HepG2 (cell line): ENCODE results near the gene KCTD5.

Experiments used
- NFYB ChIP-seq: sonication (generic); formaldehyde crosslinking; IDR thresholded peaks from 2 replicates; pipeline ENCODE4 v1.4.0; 2020; ENCODE audit warnings: missing genetic modification reagents
- PCBP1 ChIP-seq: fragments of 200-400 bp; formaldehyde crosslinking; IDR thresholded peaks from 2 replicates; pipeline ENCODE4 v1.6.1; 2017; ENCODE audit warnings: mild to moderate bottlenecking, low read depth, low read length, borderline replicate concordance
- POLR2A ChIP-seq, 2 experiments: IDR thresholded peaks; 2 replicates each; pipeline ENCODE4 v1.6.1; 2011; ENCODE audit warnings: low read depth in 2 of 2, low read length in 2 of 2, mild to moderate bottlenecking in 1 of 2, moderate library complexity in 1 of 2; ENCODE audit not compliant: insufficient read depth in 1 of 2
- ZNF460 ChIP-seq: sonication (generic); formaldehyde crosslinking; IDR thresholded peaks from 2 replicates; pipeline ENCODE4 v1.5.1; 2020; ENCODE audit warnings: missing genetic modification reagents, mild to moderate bottlenecking, borderline replicate concordance
- TF ChIP-seq, protein P1 (sequence below): sonication (generic); formaldehyde crosslinking; IDR thresholded peaks from 2 replicates; pipeline ENCODE4 v1.5.0; 2020; ENCODE audit warnings: missing genetic modification reagents
- TF ChIP-seq, protein P2 (sequence below): sonication (generic); formaldehyde crosslinking; IDR thresholded peaks from 2 replicates; pipeline ENCODE4 v1.4.0; 2020; ENCODE audit warnings: low read depth, mild to moderate bottlenecking, missing genetic modification reagents
- TF ChIP-seq, protein P3 (sequence below): sonication (generic); formaldehyde crosslinking; IDR thresholded peaks from 2 replicates; pipeline ENCODE4 v1.5.0; 2020; ENCODE audit warnings: mild to moderate bottlenecking, missing genetic modification reagents, moderate library complexity
- TF ChIP-seq, protein P4 (sequence below): sonication (generic); formaldehyde crosslinking; IDR thresholded peaks from 2 replicates; pipeline ENCODE4 v1.8.0; 2022; ENCODE audit warnings: mild to moderate bottlenecking, missing genetic modification reagents; ENCODE audit not compliant: insufficient replicate concordance

DNA sequence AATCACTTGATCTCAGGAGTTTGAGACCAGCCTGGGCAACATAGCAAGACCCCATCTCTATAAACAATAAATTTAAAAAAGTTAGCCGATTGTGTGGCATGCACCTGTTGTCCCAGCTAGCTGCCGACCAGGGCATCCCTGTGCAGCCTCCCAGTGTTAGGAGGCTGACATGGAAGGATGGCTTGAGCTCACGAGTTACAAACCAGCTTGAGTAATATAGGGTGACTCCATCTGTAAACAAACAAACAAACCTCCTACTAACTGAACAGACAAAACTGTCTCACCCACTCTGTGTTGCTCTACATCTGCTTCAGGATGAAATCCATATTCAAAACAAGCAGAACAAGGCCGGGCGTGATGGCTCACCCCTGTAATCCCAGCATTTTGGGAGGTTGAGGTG lies 44.6 kb downstream of the KCTD5 start:
- TF ChIP-seq ZNF460 (CRISPR knock-in tag) (no peak), PCBP1 (no peak), POLR2A (IDR thresholded peaks at IDR 0.05; ENCODE audit: insufficient read depth in 1 of 2, low read depth in 2 of 2, low read length in 2 of 2) (no peak), NFYB (CRISPR knock-in tag) (no peak)
- TF ChIP-seq, protein P1, sequence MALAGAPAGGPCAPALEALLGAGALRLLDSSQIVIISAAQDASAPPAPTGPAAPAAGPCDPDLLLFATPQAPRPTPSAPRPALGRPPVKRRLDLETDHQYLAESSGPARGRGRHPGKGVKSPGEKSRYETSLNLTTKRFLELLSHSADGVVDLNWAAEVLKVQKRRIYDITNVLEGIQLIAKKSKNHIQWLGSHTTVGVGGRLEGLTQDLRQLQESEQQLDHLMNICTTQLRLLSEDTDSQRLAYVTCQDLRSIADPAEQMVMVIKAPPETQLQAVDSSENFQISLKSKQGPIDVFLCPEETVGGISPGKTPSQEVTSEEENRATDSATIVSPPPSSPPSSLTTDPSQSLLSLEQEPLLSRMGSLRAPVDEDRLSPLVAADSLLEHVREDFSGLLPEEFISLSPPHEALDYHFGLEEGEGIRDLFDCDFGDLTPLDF (CRISPR knock-in tag): no peak
- TF ChIP-seq, protein P2, sequence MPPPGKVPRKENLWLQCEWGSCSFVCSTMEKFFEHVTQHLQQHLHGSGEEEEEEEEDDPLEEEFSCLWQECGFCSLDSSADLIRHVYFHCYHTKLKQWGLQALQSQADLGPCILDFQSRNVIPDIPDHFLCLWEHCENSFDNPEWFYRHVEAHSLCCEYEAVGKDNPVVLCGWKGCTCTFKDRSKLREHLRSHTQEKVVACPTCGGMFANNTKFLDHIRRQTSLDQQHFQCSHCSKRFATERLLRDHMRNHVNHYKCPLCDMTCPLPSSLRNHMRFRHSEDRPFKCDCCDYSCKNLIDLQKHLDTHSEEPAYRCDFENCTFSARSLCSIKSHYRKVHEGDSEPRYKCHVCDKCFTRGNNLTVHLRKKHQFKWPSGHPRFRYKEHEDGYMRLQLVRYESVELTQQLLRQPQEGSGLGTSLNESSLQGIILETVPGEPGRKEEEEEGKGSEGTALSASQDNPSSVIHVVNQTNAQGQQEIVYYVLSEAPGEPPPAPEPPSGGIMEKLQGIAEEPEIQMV (CRISPR knock-in tag): no peak
- TF ChIP-seq, protein P3, sequence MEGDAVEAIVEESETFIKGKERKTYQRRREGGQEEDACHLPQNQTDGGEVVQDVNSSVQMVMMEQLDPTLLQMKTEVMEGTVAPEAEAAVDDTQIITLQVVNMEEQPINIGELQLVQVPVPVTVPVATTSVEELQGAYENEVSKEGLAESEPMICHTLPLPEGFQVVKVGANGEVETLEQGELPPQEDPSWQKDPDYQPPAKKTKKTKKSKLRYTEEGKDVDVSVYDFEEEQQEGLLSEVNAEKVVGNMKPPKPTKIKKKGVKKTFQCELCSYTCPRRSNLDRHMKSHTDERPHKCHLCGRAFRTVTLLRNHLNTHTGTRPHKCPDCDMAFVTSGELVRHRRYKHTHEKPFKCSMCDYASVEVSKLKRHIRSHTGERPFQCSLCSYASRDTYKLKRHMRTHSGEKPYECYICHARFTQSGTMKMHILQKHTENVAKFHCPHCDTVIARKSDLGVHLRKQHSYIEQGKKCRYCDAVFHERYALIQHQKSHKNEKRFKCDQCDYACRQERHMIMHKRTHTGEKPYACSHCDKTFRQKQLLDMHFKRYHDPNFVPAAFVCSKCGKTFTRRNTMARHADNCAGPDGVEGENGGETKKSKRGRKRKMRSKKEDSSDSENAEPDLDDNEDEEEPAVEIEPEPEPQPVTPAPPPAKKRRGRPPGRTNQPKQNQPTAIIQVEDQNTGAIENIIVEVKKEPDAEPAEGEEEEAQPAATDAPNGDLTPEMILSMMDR (CRISPR knock-in tag): no peak
- TF ChIP-seq, protein P4, sequence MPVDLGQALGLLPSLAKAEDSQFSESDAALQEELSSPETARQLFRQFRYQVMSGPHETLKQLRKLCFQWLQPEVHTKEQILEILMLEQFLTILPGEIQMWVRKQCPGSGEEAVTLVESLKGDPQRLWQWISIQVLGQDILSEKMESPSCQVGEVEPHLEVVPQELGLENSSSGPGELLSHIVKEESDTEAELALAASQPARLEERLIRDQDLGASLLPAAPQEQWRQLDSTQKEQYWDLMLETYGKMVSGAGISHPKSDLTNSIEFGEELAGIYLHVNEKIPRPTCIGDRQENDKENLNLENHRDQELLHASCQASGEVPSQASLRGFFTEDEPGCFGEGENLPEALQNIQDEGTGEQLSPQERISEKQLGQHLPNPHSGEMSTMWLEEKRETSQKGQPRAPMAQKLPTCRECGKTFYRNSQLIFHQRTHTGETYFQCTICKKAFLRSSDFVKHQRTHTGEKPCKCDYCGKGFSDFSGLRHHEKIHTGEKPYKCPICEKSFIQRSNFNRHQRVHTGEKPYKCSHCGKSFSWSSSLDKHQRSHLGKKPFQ (CRISPR knock-in tag): no peak
